Uterus (tissue), 4 donors: ENCODE data around the gene DNAI1. TPM values are rescaled to one million over a fixed set of nuclear protein-coding genes. Genes with fewer than 3 reads are reported as not detected.

Experiments
- DNase-seq, 2 donors: peaks; one replicate each; pipeline ENCODE4 v3.0.0-alpha.2; 2019 to 2020
- H3K27ac ChIP-seq, 2 donors: fragments of 200-600 bp; sonication (generic); 1 replicate in 1 of 2; 2 replicates in 1 of 2; pipeline ENCODE4 v1.5.1; 2016 to 2018
- H3K27me3 ChIP-seq, 2 donors: fragments of 200-600 bp; sonication (generic); one replicate each; pipeline ENCODE4 v1.5.1; 2018 to 2019; ENCODE audit warnings: control low read depth in 1 of 2
- H3K36me3 ChIP-seq, 2 donors: fragments of 200-600 bp; sonication (generic); one replicate each; pipeline ENCODE4 v1.5.1; 2019; ENCODE audit warnings: control low read depth in 1 of 2
- H3K4me1 ChIP-seq, 2 donors: fragments of 200-600 bp; sonication (generic); one replicate each; pipeline ENCODE4 v1.5.1; 2018 to 2019; ENCODE audit warnings: control low read depth in 1 of 2
- H3K4me3 ChIP-seq, 2 donors: fragments of 200-600 bp; sonication (generic); 1 replicate in 1 of 2; 2 replicates in 1 of 2; pipeline ENCODE4 v1.5.1; 2018 to 2019; ENCODE audit warnings: mild to moderate bottlenecking in 1 of 2
- H3K9me3 ChIP-seq, 2 donors: fragments of 200-600 bp; sonication (generic); one replicate each; pipeline ENCODE4 v1.5.1; 2019; ENCODE audit warnings: control low read depth in 1 of 2
- CTCF ChIP-seq, 4 experiments: fragments of 200-600 bp in 2 of 4; fragments of 450-650 bp in 2 of 4; sonication (generic) in 2 of 4; IDR thresholded peaks; one replicate each; pipeline ENCODE4 v1.5.1; 2016 to 2019; ENCODE audit warnings: antibody characterized with exemption in 4 of 4, mild to moderate bottlenecking in 2 of 4, moderate library complexity in 1 of 4
- POLR2A ChIP-seq, 2 donors: fragments of 450-650 bp; IDR thresholded peaks; one replicate each; pipeline ENCODE4 v1.6.1; 2016; ENCODE audit warnings: antibody characterized with exemption in 2 of 2, mild to moderate bottlenecking in 1 of 2, moderate library complexity in 1 of 2
- intact Hi-C: fragments of 100-400 bp; cut with DNase I; formaldehyde crosslinking; loops from one replicate; pipeline ENCODE4 v1.15.1; 2023; ENCODE audit warnings: low total_unique reads
- total RNA-seq, 4 donors: library from RNA; depleted of rRNA in 3 of 4; stranded (reverse); fragments of >200 nt in 3 of 4; gene quantifications; one replicate each; pipeline versions ENCODE4 v1.1.0 to v1.2.4, GENCODE V29; 2014 to 2023
- donor health status: DM: yes; HTN: yes; CAD: no.

DNAI1 gene
- total RNA-seq, 4 donors from 2014 or later = 0.95 to 3.8 TPM; not detected in 2

GRCh38 chr9:34550016-34550680 lies 91.5 kb downstream of the DNAI1 start:
- Histone ChIP-seq H3K4me1 (no peaks in the 10 kb centered on the region), H3K9me3 (no peaks in the 10 kb centered on the region), H3K4me3 (no peak overlapping the region), H3K27ac (no peak overlapping the region), H3K36me3 (no peaks in the 10 kb centered on the region), H3K27me3 (no peaks in the 10 kb centered on the region)
- no peak for DNase-seq
- intact Hi-C loops = no loop called here
- TF ChIP-seq POLR2A (IDR thresholded peaks at IDR 0.05) (no peak), CTCF (IDR thresholded peaks at IDR 0.05) (no peak)

- Histone ChIP-seq H3K4me3 (no peak overlapping the region), H3K4me1 (no peaks in the 10 kb centered on the region), H3K9me3 (no peaks in the 10 kb centered on the region), H3K27me3 (no peaks in the 10 kb centered on the region), H3K36me3 (no peaks in the 10 kb centered on the region), H3K27ac (no peak overlapping the region)
- no peak for TF ChIP-seq POLR2A (IDR thresholded peaks at IDR 0.05)
- no peak for TF ChIP-seq CTCF (IDR thresholded peaks at IDR 0.05)
- no peak for DNase-seq
- intact Hi-C loops = no loop called here
Measured at GRCh38 chr9:34550681-34551270, 92.2 kb downstream of the DNAI1 start.

GRCh38 chr9:34551751-34552605 lies 93.4 kb downstream of the DNAI1 start:
- no peak overlapping the region for H3K27ac ChIP-seq
- intact Hi-C loops = no loop called here
- no peaks in the 10 kb centered on the region for H3K4me1 ChIP-seq
- no peaks in the 10 kb centered on the region for H3K27me3 ChIP-seq
- no peaks in the 10 kb centered on the region for H3K9me3 ChIP-seq
- TF ChIP-seq CTCF (IDR thresholded peaks at IDR 0.05) (no peak), POLR2A (IDR thresholded peaks at IDR 0.05) (no peak)
- no peak for DNase-seq
- H3K36me3 ChIP-seq = no peaks in the 10 kb centered on the region
- no peak overlapping the region for H3K4me3 ChIP-seq

- no peak overlapping the region for H3K4me3 ChIP-seq
- H3K27ac ChIP-seq = no peak overlapping the region
- TF ChIP-seq CTCF (IDR thresholded peaks at IDR 0.05) = no peak
- no peak for TF ChIP-seq POLR2A (IDR thresholded peaks at IDR 0.05)
- no peaks in the 10 kb centered on the region for H3K9me3 ChIP-seq
- intact Hi-C loops = no loop called here
- DNase-seq = no peak
- H3K4me1 ChIP-seq = no peaks in the 10 kb centered on the region
- no peaks in the 10 kb centered on the region for H3K27me3 ChIP-seq
- no peaks in the 10 kb centered on the region for H3K36me3 ChIP-seq
Measured at GRCh38 chr9:34552606-34552981, 94.0 kb downstream of the DNAI1 start.

- no peaks in the 10 kb centered on the region for H3K4me1 ChIP-seq
- intact Hi-C loops = no loop called here
- no peak for DNase-seq
- no peak overlapping the region for H3K4me3 ChIP-seq
- no peaks in the 10 kb centered on the region for H3K27me3 ChIP-seq
- H3K27ac ChIP-seq = no peak overlapping the region
- no peaks in the 10 kb centered on the region for H3K36me3 ChIP-seq
- TF ChIP-seq POLR2A (IDR thresholded peaks at IDR 0.05) (no peak), CTCF (IDR thresholded peaks at IDR 0.05) (no peak)
- H3K9me3 ChIP-seq = no peaks in the 10 kb centered on the region
Measured at GRCh38 chr9:34552986-34553385, 94.4 kb downstream of the DNAI1 start.
